D341Med (cell line): Measurements from ENCODE around the gene XIRP1.
A peak's percentile ranks its signal among the peaks of the same experiment; 100 is the strongest.

ENCODE experiments used
- DNase-seq: peaks from one replicate; pipeline ENCODE4 v3.0.0; 2012; ENCODE audit warnings: low spot score

Gene XIRP1

GRCh38 chr3:39142067-39142466 is 50.3 kb downstream of the XIRP1 start:
- no peak for DNase-seq

GRCh38 chr3:39141171-39141995 is 51.0 kb downstream of the XIRP1 start:
- DNase-seq: no peak

GRCh38 chr3:39140341-39140971 is 51.9 kb downstream of the XIRP1 start:
- no peak for DNase-seq

- no peak for DNase-seq
Observed at GRCh38 chr3:39139442-39139841, 53.0 kb downstream of the XIRP1 start.

- DNase-seq: peak; percentile 64
Observed at GRCh38 chr3:39138804-39139415, 53.5 kb downstream of the XIRP1 start.

- DNase-seq: no peak
Observed at GRCh38 chr3:39137991-39138803, 54.2 kb downstream of the XIRP1 start.

- DNase-seq: no peak
Observed at GRCh38 chr3:39137435-39137936, 54.9 kb downstream of the XIRP1 start.

- DNase-seq: no peak
Observed at GRCh38 chr3:39136533-39137434, 55.6 kb downstream of the XIRP1 start.

- DNase-seq: no peak
Observed at GRCh38 chr3:39135170-39135805, 57.1 kb downstream of the XIRP1 start.

- DNase-seq: no peak
Observed at GRCh38 chr3:39134305-39134704, 58.1 kb downstream of the XIRP1 start.

GRCh38 chr3:39133822-39134221 is 58.6 kb downstream of the XIRP1 start:
- no peak for DNase-seq
